ENCODE measurements around the gene PRKCA.

GRCh38 chr17:66337268-66337667 lies 34.9 kb downstream of the PRKCA start:
- no peak for TF ChIP-seq GABPA (IDR thresholded peaks at IDR 0.05; ENCODE audit: low read depth)
- TF ChIP-seq, protein P1, sequence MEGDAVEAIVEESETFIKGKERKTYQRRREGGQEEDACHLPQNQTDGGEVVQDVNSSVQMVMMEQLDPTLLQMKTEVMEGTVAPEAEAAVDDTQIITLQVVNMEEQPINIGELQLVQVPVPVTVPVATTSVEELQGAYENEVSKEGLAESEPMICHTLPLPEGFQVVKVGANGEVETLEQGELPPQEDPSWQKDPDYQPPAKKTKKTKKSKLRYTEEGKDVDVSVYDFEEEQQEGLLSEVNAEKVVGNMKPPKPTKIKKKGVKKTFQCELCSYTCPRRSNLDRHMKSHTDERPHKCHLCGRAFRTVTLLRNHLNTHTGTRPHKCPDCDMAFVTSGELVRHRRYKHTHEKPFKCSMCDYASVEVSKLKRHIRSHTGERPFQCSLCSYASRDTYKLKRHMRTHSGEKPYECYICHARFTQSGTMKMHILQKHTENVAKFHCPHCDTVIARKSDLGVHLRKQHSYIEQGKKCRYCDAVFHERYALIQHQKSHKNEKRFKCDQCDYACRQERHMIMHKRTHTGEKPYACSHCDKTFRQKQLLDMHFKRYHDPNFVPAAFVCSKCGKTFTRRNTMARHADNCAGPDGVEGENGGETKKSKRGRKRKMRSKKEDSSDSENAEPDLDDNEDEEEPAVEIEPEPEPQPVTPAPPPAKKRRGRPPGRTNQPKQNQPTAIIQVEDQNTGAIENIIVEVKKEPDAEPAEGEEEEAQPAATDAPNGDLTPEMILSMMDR (IDR thresholded peaks at IDR 0.05; ENCODE audit: insufficient read depth, low read length): no peak

Data from HL-60 (cell line).